ENCODE results near the gene LY9.

GRCh38 chr1:160863061-160863773 is 67.2 kb downstream of the LY9 start:
- TF ChIP-seq EZH2 (IDR thresholded peaks at IDR 0.05; ENCODE audit: insufficient read depth, poor library complexity, severe bottlenecking) (no peak), EZH2phosphoT487 (IDR thresholded peaks at IDR 0.05; ENCODE audit: insufficient read depth, low read depth) (no peak)
